MCF 10A (cell line): ENCODE results near the gene TCP11L1. TPM values are rescaled to one million over a fixed set of nuclear protein-coding genes. Genes with fewer than 3 reads are reported as not detected.

ENCODE experiments used
- BruUV-seq: library from RNA; stranded (reverse); fragments of 400-500 nt; replicated peaks from 2 replicates; lab custom pipeline; 2021; lab: Mats Ljungman, UMichigan
- CTCF ChIA-PET: fragments of 300-600 bp; sonication (Branson Sonifier 250); formaldehyde crosslinking; extraction: SDS; loops from one replicate; lab custom pipeline; 2021; ENCODE audit warnings: antibody characterized with exemption, inconsistent platforms; lab: Yijun Ruan, JAX
- POLR2A ChIA-PET: fragments of 300-600, 350-650 bp; sonication (Branson Sonifier 250); formaldehyde crosslinking; extraction: SDS; loops from one replicate; lab custom pipeline; 2020; ENCODE audit warnings: antibody characterized with exemption, inconsistent platforms; lab: Yijun Ruan, JAX
- DNase-seq: peaks from one replicate; pipeline ENCODE4 v3.0.0-alpha.2; 2018; ENCODE audit not compliant: unreplicated experiment
- H3K27ac Mint-ChIP-seq: one replicate; pipeline ENCODE4 v1.8.0; 2022; ENCODE audit warnings: mild to moderate bottlenecking, low read depth, mixed read lengths; ENCODE audit not compliant: unreplicated experiment
- H3K27me3 Mint-ChIP-seq: one replicate; pipeline ENCODE4 v1.8.0; 2022; ENCODE audit warnings: mixed read lengths; ENCODE audit not compliant: insufficient read depth, unreplicated experiment
- H3K36me3 Mint-ChIP-seq: one replicate; pipeline ENCODE4 v1.8.0; 2022; ENCODE audit warnings: mild to moderate bottlenecking, moderate library complexity, mixed read lengths; ENCODE audit not compliant: insufficient read depth, unreplicated experiment
- H3K4me1 Mint-ChIP-seq: one replicate; pipeline ENCODE4 v1.8.0; 2022; ENCODE audit warnings: mixed read lengths; ENCODE audit not compliant: insufficient read depth, unreplicated experiment
- H3K4me3 Mint-ChIP-seq: one replicate; pipeline ENCODE4 v1.8.0; 2022; ENCODE audit warnings: mild to moderate bottlenecking, moderate library complexity, mixed read lengths; ENCODE audit not compliant: unreplicated experiment
- H3K9me3 Mint-ChIP-seq: one replicate; pipeline ENCODE4 v1.8.0; 2022; ENCODE audit warnings: mixed read lengths; ENCODE audit not compliant: unreplicated experiment
- CTCF ChIP-seq: fragments of 200-600 bp; IDR thresholded peaks from one replicate; pipeline ENCODE4 v1.8.0; 2022; ENCODE audit warnings: antibody characterized with exemption, mild to moderate bottlenecking; ENCODE audit not compliant: unreplicated experiment
- intact Hi-C: fragments of 100-400 bp; cut with micrococcal nuclease; formaldehyde crosslinking; loops from 2 replicates; pipeline ENCODE4 v1.14.1; 2022
- total RNA-seq: library from RNA; stranded (reverse); gene quantifications from 2 replicates; pipeline ENCODE4 v1.2.3, GENCODE V29; 2022

Gene TCP11L1
- total RNA-seq, 1 experiment from 2014 or later, result 25.8 TPM

- ChIA-PET CTCF (interaction anchor here (0.6 to 10.4 kb wide), 8 partner anchors 9 to 251 kb away, joined by 3 to 232 read pairs (median 4); partner anchors contain the start of gene TCP11L1), POLR2A (interaction anchor here (1.0 to 5.7 kb wide), 8 partner anchors 9 to 199 kb away, joined by 3 to 99 read pairs (median 4); partner anchors contain the start of gene TCP11L1)
- no peak overlapping the region for H3K4me3 Mint-ChIP-seq
- H3K4me1 Mint-ChIP-seq, result peaks cover 56% of the 10 kb centered on the region
- no peak for DNase-seq
- peaks cover 75% of the 10 kb centered on the region for H3K36me3 Mint-ChIP-seq
- no peaks in the 10 kb centered on the region for H3K9me3 Mint-ChIP-seq
- H3K27me3 Mint-ChIP-seq, result no peaks in the 10 kb centered on the region
- intact Hi-C loops, result loop anchor here (10.0 kb wide), 1 partner anchor 45 kb away; the partner anchor contains the start of gene DEPDC7
- TF ChIP-seq CTCF, result no peak
- peak overlapping the region; percentile 97 for H3K27ac Mint-ChIP-seq
- BruUV-seq, result no TSS peak
These were observed 20.9 kb downstream of the TCP11L1 start for GRCh38 chr11:33060271-33060670.

GRCh38 chr11:33062137-33062536, 22.8 kb downstream of the TCP11L1 start:
- peaks cover 86% of the 10 kb centered on the region for H3K36me3 Mint-ChIP-seq
- intact Hi-C loops, result loop anchor here (2.0 to 10.0 kb wide), 2 partner anchors 17 to 47 kb away; partner anchors contain the start of gene DEPDC7
- no peak for TF ChIP-seq CTCF
- POLR2A ChIA-PET, result interaction anchor here (0.6 to 5.7 kb wide), 8 partner anchors 8 to 241 kb away, joined by 3 to 99 read pairs (median 4); partner anchors contain the start of genes DEPDC7 and TCP11L1
- no peaks in the 10 kb centered on the region for H3K27me3 Mint-ChIP-seq
- no peaks in the 10 kb centered on the region for H3K9me3 Mint-ChIP-seq
- no peak overlapping the region for H3K4me3 Mint-ChIP-seq
- no TSS peak for BruUV-seq
- CTCF ChIA-PET, result interaction anchor here (0.5 to 10.4 kb wide), 8 partner anchors 19 to 661 kb away, joined by 3 to 232 read pairs (median 4); partner anchors contain the start of gene TCP11L1
- DNase-seq, result no peak
- H3K27ac Mint-ChIP-seq, result peak overlapping the region; percentile 97
- peaks cover 52% of the 10 kb centered on the region for H3K4me1 Mint-ChIP-seq

GRCh38 chr11:33063326-33063881, 24.0 kb downstream of the TCP11L1 start:
- POLR2A ChIA-PET, result interaction anchor here (0.6 to 5.7 kb wide), 6 partner anchors 18 to 105 kb away, joined by 3 to 99 read pairs (median 4); partner anchors contain the start of gene TCP11L1
- DNase-seq, result no peak
- CTCF ChIA-PET, result interaction anchor here (0.6 to 10.4 kb wide), 14 partner anchors 10 to 254 kb away, joined by 3 to 232 read pairs (median 4); partner anchors contain the start of gene TCP11L1
- no peaks in the 10 kb centered on the region for H3K9me3 Mint-ChIP-seq
- no TSS peak for BruUV-seq
- no peak overlapping the region for H3K4me3 Mint-ChIP-seq
- peak overlapping the region; percentile 97 for H3K27ac Mint-ChIP-seq
- peaks cover 83% of the 10 kb centered on the region for H3K36me3 Mint-ChIP-seq
- intact Hi-C loops, result loop anchor here (2.0 to 10.0 kb wide), 2 partner anchors 19 to 49 kb away; partner anchors contain the start of gene DEPDC7
- peaks cover 50% of the 10 kb centered on the region for H3K4me1 Mint-ChIP-seq
- no peak for TF ChIP-seq CTCF
- H3K27me3 Mint-ChIP-seq, result no peaks in the 10 kb centered on the region
